H1 (cell line): ENCODE data around the gene MYOZ2. TPM values are rescaled to one million over a fixed set of nuclear protein-coding genes. Genes with fewer than 3 reads are reported as not detected.

Source experiments
- CTCF ChIA-PET: fragments of 300-600 bp; sonication (Branson Sonifier 250); formaldehyde crosslinking; loops from one replicate; lab custom pipeline; 2021; ENCODE audit not compliant: partially characterized antibody; lab: Charles Lee
- POLR2A ChIA-PET: fragments of 300-600 bp; sonication (Branson Sonifier 250); formaldehyde crosslinking; loops from one replicate; lab custom pipeline; 2021; ENCODE audit warnings: inconsistent platforms; ENCODE audit not compliant: partially characterized antibody; lab: Charles Lee
- DNase-seq, 2 experiments: peaks; one replicate each; pipeline versions ENCODE4 v3.0.0 to v3.0.0-alpha.2; 2010 to 2022; ENCODE audit warnings: low spot score in 2 of 2, low read depth in 1 of 2, mixed read lengths in 1 of 2
- FAIRE-seq: peaks from 2 replicates; lab custom pipeline; 2011; peaks lifted over from hg19 to GRCh38; lab: Jason Lieb, UNC
- H2AFZ ChIP-seq: 2 replicates; pipeline ENCODE4 v1.8.1; 2012; ENCODE audit warnings: low read length, inconsistent platforms
- H2AK5ac ChIP-seq: 2 replicates; pipeline ENCODE4 v1.6.1; 2013; ENCODE audit warnings: low read depth, low read length
- H2BK120ac ChIP-seq: replicated peaks from 2 replicates; pipeline ENCODE3; 2013; ENCODE audit warnings: low read depth, low read length, inconsistent platforms
- H2BK12ac ChIP-seq: 2 replicates; pipeline ENCODE4 v1.6.1; 2013; ENCODE audit warnings: low read depth, low read length
- H2BK15ac ChIP-seq: 2 replicates; pipeline ENCODE4 v1.6.1; 2013; ENCODE audit warnings: low read length
- H2BK20ac ChIP-seq: 2 replicates; pipeline ENCODE4 v1.6.1; 2013; ENCODE audit warnings: low read length
- H2BK5ac ChIP-seq: 2 replicates; pipeline ENCODE4 v1.6.1; 2013; ENCODE audit warnings: low read depth, low read length
- H3K14ac ChIP-seq: 2 replicates; pipeline ENCODE4 v1.6.1; 2013; ENCODE audit warnings: inconsistent platforms; ENCODE audit not compliant: insufficient read length
- H3K18ac ChIP-seq: 2 replicates; pipeline ENCODE4 v1.6.1; 2013; ENCODE audit warnings: low read length; ENCODE audit errors: extremely low read depth
- H3K23ac ChIP-seq: 2 replicates; pipeline ENCODE4 v1.6.1; 2013; ENCODE audit warnings: inconsistent platforms; ENCODE audit not compliant: insufficient read length
- H3K23me2 ChIP-seq: 2 replicates; pipeline ENCODE4 v1.6.1; 2013; ENCODE audit warnings: low read depth, low read length
- H3K27ac ChIP-seq: 2 replicates; pipeline ENCODE4 v1.6.1; 2011; ENCODE audit warnings: low read depth, low read length, inconsistent platforms
- H3K27me3 ChIP-seq, 4 experiments: replicated peaks in 1 of 4; 1 replicate in 1 of 4; 2 replicates in 3 of 4; pipeline versions ENCODE4 v1.6.1 to v1.8.1; 2011 to 2013; ENCODE audit warnings: low read length in 3 of 4, mild to moderate bottlenecking in 3 of 4, inconsistent platforms in 2 of 4, mixed read lengths in 2 of 4, moderate library complexity in 1 of 4; ENCODE audit not compliant: control insufficient read depth in 3 of 4, insufficient read depth in 3 of 4; ENCODE audit errors: extremely low read depth in 1 of 4
- H3K36me3 ChIP-seq, 4 experiments: 2 replicates each; pipeline versions ENCODE4 v1.6.1 to v1.8.1; 2011 to 2013; ENCODE audit warnings: mild to moderate bottlenecking in 4 of 4, low read length in 3 of 4, moderate library complexity in 2 of 4, control low read depth in 1 of 4, inconsistent platforms in 1 of 4; ENCODE audit not compliant: insufficient read depth in 4 of 4, control insufficient read depth in 2 of 4
- H3K4ac ChIP-seq: replicated peaks from 2 replicates; pipeline ENCODE3; 2013; ENCODE audit warnings: low read length, low read depth, mixed read lengths, inconsistent platforms; ENCODE audit not compliant: insufficient read length
- H3K4me1 ChIP-seq, 4 experiments: replicated peaks in 1 of 4; 1 replicate in 1 of 4; 2 replicates in 3 of 4; pipeline versions ENCODE4 v1.6.1 to v1.8.1; 2011 to 2013; ENCODE audit warnings: low read length in 3 of 4, inconsistent platforms in 2 of 4, mixed read lengths in 1 of 4; ENCODE audit not compliant: insufficient read depth in 4 of 4, control insufficient read depth in 3 of 4
- H3K4me2 ChIP-seq, 2 experiments: 2 replicates each; pipeline versions ENCODE4 v1.6.1 to v1.8.1; 2011 to 2013; ENCODE audit warnings: low read depth in 2 of 2, low read length in 2 of 2, control low read depth in 1 of 2, inconsistent platforms in 1 of 2, mild to moderate bottlenecking in 1 of 2; ENCODE audit not compliant: insufficient read depth in 1 of 2
- H3K4me3 ChIP-seq, 4 experiments: fragments of 200-600, 300-600 bp in 1 of 4; sonication (generic), shearing (Covaris generic), sonication (Bioruptor Twin) in 1 of 4; 2 replicates each; pipeline versions ENCODE4 v1.5.1 to v1.8.1; 2011 to 2016; ENCODE audit warnings: low read length in 4 of 4, low read depth in 3 of 4, control low read depth in 2 of 4, inconsistent platforms in 2 of 4, mild to moderate bottlenecking in 2 of 4, mixed read lengths in 1 of 4, moderate library complexity in 1 of 4; ENCODE audit not compliant: insufficient read depth in 2 of 4; ENCODE audit errors: extremely low read depth in 1 of 4
- H3K56ac ChIP-seq: replicated peaks from 2 replicates; pipeline ENCODE3; 2013; ENCODE audit warnings: low read depth, mild to moderate bottlenecking, mixed read lengths, low read length, inconsistent platforms; ENCODE audit not compliant: insufficient read length
- H3K79me1 ChIP-seq: 2 replicates; pipeline ENCODE4 v1.6.1; 2013; ENCODE audit warnings: low read depth, low read length, control low read depth
- H3K79me2 ChIP-seq, 2 experiments: 2 replicates each; pipeline versions ENCODE4 v1.6.1 to v1.8.1; 2012 to 2013; ENCODE audit warnings: low read length in 2 of 2, mild to moderate bottlenecking in 2 of 2, inconsistent platforms in 1 of 2; ENCODE audit not compliant: insufficient read depth in 2 of 2, control insufficient read depth in 1 of 2
- H3K9ac ChIP-seq, 4 experiments: replicated peaks in 1 of 4; 1 replicate in 1 of 4; 2 replicates in 3 of 4; pipeline versions ENCODE4 v1.6.1 to v1.8.1; 2011 to 2013; ENCODE audit warnings: low read depth in 3 of 4, low read length in 3 of 4, control low read depth in 2 of 4, mild to moderate bottlenecking in 2 of 4, moderate library complexity in 2 of 4, inconsistent platforms in 1 of 4; ENCODE audit errors: extremely low read depth in 1 of 4
- H3K9me3 ChIP-seq, 2 experiments: 2 replicates each; pipeline versions ENCODE4 v1.6.1 to v1.8.1; 2012 to 2013; ENCODE audit warnings: mild to moderate bottlenecking in 2 of 2, moderate library complexity in 2 of 2, control low read depth in 1 of 2, inconsistent platforms in 1 of 2, low read depth in 1 of 2, low read length in 1 of 2, mixed read lengths in 1 of 2; ENCODE audit not compliant: insufficient read depth in 2 of 2
- H4K20me1 ChIP-seq, 2 experiments: replicated peaks in 1 of 2; 2 replicates each; pipeline versions ENCODE3 to v1.8.1; 2011 to 2013; ENCODE audit warnings: inconsistent platforms in 2 of 2, low read length in 2 of 2, mild to moderate bottlenecking in 1 of 2; ENCODE audit not compliant: insufficient read depth in 2 of 2, control insufficient read depth in 1 of 2
- H4K5ac ChIP-seq: 2 replicates; pipeline ENCODE4 v1.6.1; 2013; ENCODE audit warnings: low read length, low read depth, mixed read lengths, inconsistent platforms; ENCODE audit not compliant: insufficient read length
- H4K8ac ChIP-seq: 2 replicates; pipeline ENCODE4 v1.8.0; 2013; ENCODE audit warnings: mild to moderate bottlenecking, moderate library complexity, low read length, inconsistent platforms; ENCODE audit not compliant: insufficient read depth; ENCODE audit errors: extremely low read depth
- H4K91ac ChIP-seq: replicated peaks from 2 replicates; pipeline ENCODE3; 2013; ENCODE audit warnings: low read length, mixed read lengths, inconsistent platforms; ENCODE audit not compliant: insufficient read length
- BRCA1 ChIP-seq: IDR thresholded peaks from 2 replicates; pipeline ENCODE4 v1.6.1; 2012; ENCODE audit warnings: low read depth, low read length, improper control_type of control experiment
- JUND ChIP-seq: IDR thresholded peaks from 2 replicates; pipeline ENCODE4 v1.6.1; 2011; ENCODE audit warnings: mild to moderate bottlenecking, improper control_type of control experiment, low read length
- MAX ChIP-seq: IDR thresholded peaks from 2 replicates; pipeline ENCODE4 v1.6.1; 2012; ENCODE audit warnings: inconsistent platforms
- POU5F1 ChIP-seq: IDR thresholded peaks from 2 replicates; pipeline ENCODE4 v1.6.1; 2011; ENCODE audit warnings: low read depth, mild to moderate bottlenecking, low read length, moderate library complexity
- USF2 ChIP-seq: IDR thresholded peaks from 2 replicates; pipeline ENCODE4 v1.6.1; 2011; ENCODE audit warnings: low read length, improper control_type of control experiment
- WGBS, 2 experiments: shearing (Covaris generic) in 1 of 2; methylation state at CpG; one replicate each; pipeline versions ENCODE4 v1.1.6 to v1.1.7; 2013 to 2015; ENCODE audit warnings: low lambda C conversion rate in 2 of 2, mixed read lengths in 2 of 2, inconsistent platforms in 1 of 2, low coverage in 1 of 2, missing lambda C conversion rate in 1 of 2; ENCODE audit not compliant: insufficient replicate concordance in 2 of 2, insufficient coverage in 1 of 2, insufficient read length in 1 of 2; ENCODE audit errors: extremely low coverage in 1 of 2, missing lambda C conversion rate in 1 of 2; 5-methylcytosine and 5-hydroxymethylcytosine counted together
- polyA plus RNA-seq, 7 experiments: library from polyadenylated mRNA; depleted of rRNA in 3 of 7; stranded (reverse) in 5 of 7; unstranded in 2 of 7; fragments of >200 nt in 5 of 7; fragments of 200-250 nt in 2 of 7; gene quantifications; 1 replicate in 5 of 7; 2 replicates in 1 of 7; 4 replicates in 1 of 7; pipeline versions ENCODE4 v1.2.1 to v1.2.3, GENCODE V29; 2011 to 2013; ENCODE audit warnings: missing spikeins in 2 of 7, mixed read lengths in 2 of 7
- total RNA-seq: library from RNA; stranded (reverse); fragmentation: NEBNext Ultra II Directional; extraction: Animal tissue kit (Norgen Biotek cat#: 25700); gene quantifications from 2 replicates; pipeline ENCODE4 v1.2.1, GENCODE V29; 2021

Gene MYOZ2
- total and polyA plus RNA-seq, 2 of the 8 experiments (the other 6 are each of a cell fraction or from before 2014, with no cell fraction given), result not detected

GRCh38 chr4:119100655-119101054 is 35.0 kb upstream of the MYOZ2 start:
- no peak for FAIRE-seq
- POLR2A ChIA-PET, result interaction anchor here (0.6 kb wide), 1 partner anchor 515 kb away, joined by 3 read pairs; no protein-coding TSS in a partner anchor

More at GRCh38 chr4:119100655-119101054, 35.0 kb upstream of the MYOZ2 start:
- Histone ChIP-seq H4K91ac (no peak overlapping the region), H4K8ac (no peak overlapping the region), H3K27ac (no peak overlapping the region), H3K9ac (no peak overlapping the region), H3K23ac (no peak overlapping the region), H3K56ac (no peak overlapping the region), H3K23me2 (no peaks in the 10 kb centered on the region), H3K9me3 (no peaks in the 10 kb centered on the region), H3K4me3 (no peak overlapping the region), H2AK5ac (no peak overlapping the region), H3K79me1 (no peaks in the 10 kb centered on the region), H2BK120ac (no peak overlapping the region), H3K27me3 (no peaks in the 10 kb centered on the region), H3K36me3 (no peaks in the 10 kb centered on the region; a peak in 1 of 8 replicates), H3K4me1 (no peaks in the 10 kb centered on the region), H3K14ac (no peak overlapping the region), H3K4me2 (no peak overlapping the region), H2BK5ac (no peak overlapping the region), H3K18ac (no peak overlapping the region), H3K4ac (no peak overlapping the region), H3K79me2 (no peaks in the 10 kb centered on the region), H2BK12ac (no peak overlapping the region), H2BK20ac (no peak overlapping the region), H4K5ac (no peak overlapping the region), H4K20me1 (no peaks in the 10 kb centered on the region), H2BK15ac (no peak overlapping the region), H2AFZ (peak overlapping the region; percentile 5; the same call in 1 of the 2 replicates)
- 21% methylated on average over 1 of the region's 1 CpG; no CpG with 5 or more reads in 1 of the 2 experiments for whole genome bisulfite sequencing, 2 experiments
- TF ChIP-seq MAX (peak; percentile 13; the same call in 1 of the 2 replicates), BRCA1 (no peak), JUND (no peak), USF2 (no peak), POU5F1 (0 out of 2 replicates have a peak, but pooled peaks have one; percentile 40)
- CTCF ChIA-PET, result no interaction called here
- no peak for DNase-seq
